Vagina (tissue), 2 donors: ENCODE results near the gene DYTN.

Experiments used
- POLR2A ChIP-seq, 2 donors: fragments of 450-650 bp; IDR thresholded peaks; one replicate each; pipeline ENCODE4 v1.6.1; 2017; ENCODE audit warnings: antibody characterized with exemption in 2 of 2, mild to moderate bottlenecking in 2 of 2, moderate library complexity in 2 of 2
- TF ChIP-seq, protein P1 (sequence below), 3 experiments: fragments of 450-650 bp in 2 of 3; fragments of 200-600 bp in 1 of 3; sonication (generic) in 1 of 3; IDR thresholded peaks; one replicate each; pipeline ENCODE4 v1.5.1; 2017 to 2019; ENCODE audit warnings: antibody characterized with exemption in 3 of 3, mild to moderate bottlenecking in 2 of 3, moderate library complexity in 2 of 3

GRCh38 chr2:206631340-206631739 lies 86.9 kb downstream of the DYTN start:
- TF ChIP-seq, protein P1, sequence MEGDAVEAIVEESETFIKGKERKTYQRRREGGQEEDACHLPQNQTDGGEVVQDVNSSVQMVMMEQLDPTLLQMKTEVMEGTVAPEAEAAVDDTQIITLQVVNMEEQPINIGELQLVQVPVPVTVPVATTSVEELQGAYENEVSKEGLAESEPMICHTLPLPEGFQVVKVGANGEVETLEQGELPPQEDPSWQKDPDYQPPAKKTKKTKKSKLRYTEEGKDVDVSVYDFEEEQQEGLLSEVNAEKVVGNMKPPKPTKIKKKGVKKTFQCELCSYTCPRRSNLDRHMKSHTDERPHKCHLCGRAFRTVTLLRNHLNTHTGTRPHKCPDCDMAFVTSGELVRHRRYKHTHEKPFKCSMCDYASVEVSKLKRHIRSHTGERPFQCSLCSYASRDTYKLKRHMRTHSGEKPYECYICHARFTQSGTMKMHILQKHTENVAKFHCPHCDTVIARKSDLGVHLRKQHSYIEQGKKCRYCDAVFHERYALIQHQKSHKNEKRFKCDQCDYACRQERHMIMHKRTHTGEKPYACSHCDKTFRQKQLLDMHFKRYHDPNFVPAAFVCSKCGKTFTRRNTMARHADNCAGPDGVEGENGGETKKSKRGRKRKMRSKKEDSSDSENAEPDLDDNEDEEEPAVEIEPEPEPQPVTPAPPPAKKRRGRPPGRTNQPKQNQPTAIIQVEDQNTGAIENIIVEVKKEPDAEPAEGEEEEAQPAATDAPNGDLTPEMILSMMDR (IDR thresholded peaks at IDR 0.05), result no peak
- TF ChIP-seq POLR2A (IDR thresholded peaks at IDR 0.05), result no peak
